Central memory CD8-positive, alpha-beta T cell (primary cell): ENCODE data around the gene NEGR1.

Experiments used
- ATAC-seq: fragments of 150-1000 bp; cut with Tn5 transposase; replicated peaks from 2 replicates; pipeline ENCODE4 v1.10.0; 2022; ENCODE audit warnings: mild to moderate bottlenecking, moderate FRiP score, moderate number of reproducible peaks; ENCODE audit not compliant: poor library complexity, severe bottlenecking; ENCODE audit errors: extremely low read depth
- DNase-seq, 2 donors: peaks; one replicate each; pipeline ENCODE4 v3.0.0; 2021; ENCODE audit warnings: low spot score in 2 of 2
- H3K27ac Mint-ChIP-seq: one replicate; pipeline ENCODE4 v1.8.0; 2022; ENCODE audit warnings: low read depth, mild to moderate bottlenecking, moderate library complexity, mixed read lengths
- H3K27me3 Mint-ChIP-seq: one replicate; pipeline ENCODE4 v1.8.0; 2022; ENCODE audit warnings: mixed read lengths
- H3K36me3 Mint-ChIP-seq: one replicate; pipeline ENCODE4 v1.8.0; 2022; ENCODE audit warnings: mild to moderate bottlenecking, moderate library complexity, mixed read lengths; ENCODE audit not compliant: insufficient read depth
- H3K4me1 Mint-ChIP-seq: one replicate; pipeline ENCODE4 v1.8.0; 2022; ENCODE audit warnings: mixed read lengths
- H3K4me3 Mint-ChIP-seq: one replicate; pipeline ENCODE4 v1.8.0; 2022; ENCODE audit warnings: mild to moderate bottlenecking, moderate library complexity, mixed read lengths
- H3K9me3 Mint-ChIP-seq: one replicate; pipeline ENCODE4 v1.8.0; 2022; ENCODE audit warnings: mixed read lengths

NEGR1 gene

DNA sequence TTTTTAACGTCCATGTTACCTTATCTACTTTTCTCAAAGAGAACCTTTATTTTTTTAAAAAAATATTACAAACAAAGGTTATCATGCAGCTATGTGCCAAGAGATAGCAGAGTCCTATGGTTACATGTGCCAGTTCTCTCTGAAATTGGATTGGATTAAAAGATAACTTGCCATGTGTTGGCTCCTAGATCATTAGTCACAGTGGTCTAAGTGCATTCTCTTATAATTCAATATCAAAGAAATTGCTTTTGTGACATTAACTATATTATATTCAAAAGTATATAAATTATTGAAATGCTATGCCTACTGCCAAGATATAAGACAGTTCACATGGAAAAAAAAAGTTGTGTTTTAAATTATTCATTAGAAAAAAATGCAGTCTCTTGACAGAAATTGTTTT, 494.2 kb downstream of the NEGR1 start:
- Mint-ChIP-seq H3K27ac (no peak overlapping the region), H3K36me3 (no peaks in the 10 kb centered on the region), H3K27me3 (no peaks in the 10 kb centered on the region), H3K9me3 (peaks cover 20% of the 10 kb centered on the region), H3K4me3 (no peak overlapping the region), H3K4me1 (no peaks in the 10 kb centered on the region)
- ATAC-seq (no peak), DNase-seq (no peak)

DNA sequence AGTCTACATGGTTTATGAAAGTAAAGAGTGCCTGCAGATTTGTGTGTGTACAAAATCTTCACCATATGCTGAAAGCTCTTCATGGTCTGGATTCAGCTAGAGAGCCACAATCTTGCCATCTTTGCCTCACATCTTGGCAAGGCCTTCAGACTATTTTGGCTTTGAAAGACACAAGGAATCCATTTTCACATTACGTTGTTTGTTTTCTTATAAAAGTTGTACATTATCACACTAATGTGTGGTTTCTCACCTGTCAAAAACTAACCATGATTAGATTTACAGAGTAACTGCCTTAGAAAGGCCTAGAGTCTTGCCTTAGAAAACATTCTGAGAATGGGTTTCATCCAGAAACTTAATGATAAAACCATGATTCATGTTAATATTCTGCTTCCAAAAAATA, 494.6 kb downstream of the NEGR1 start:
- Mint-ChIP-seq H3K36me3 (no peaks in the 10 kb centered on the region), H3K27me3 (no peaks in the 10 kb centered on the region), H3K4me3 (no peak overlapping the region), H3K9me3 (peaks cover 20% of the 10 kb centered on the region), H3K27ac (no peak overlapping the region), H3K4me1 (no peaks in the 10 kb centered on the region)
- no peak for ATAC-seq
- DNase-seq = no peak

DNA sequence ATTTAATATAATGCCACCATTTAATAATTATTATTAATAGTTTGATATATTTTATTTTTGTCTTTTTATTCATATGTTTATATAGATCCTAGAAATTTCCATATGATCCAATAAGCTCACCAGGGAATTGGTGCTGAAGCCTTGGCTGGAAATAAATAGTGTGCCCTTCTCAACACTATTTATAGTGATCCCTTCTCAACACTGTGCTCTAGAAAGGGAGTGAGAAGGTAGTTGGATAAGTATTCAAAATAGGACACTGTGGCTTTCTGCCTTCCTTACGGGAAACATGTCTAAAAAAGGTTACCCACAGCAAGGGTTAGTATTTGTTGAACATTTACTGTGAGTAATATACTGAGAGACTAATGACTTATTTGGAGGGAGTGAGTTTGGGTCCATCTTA, 496.1 kb downstream of the NEGR1 start:
- H3K27ac Mint-ChIP-seq = no peak overlapping the region
- no peaks in the 10 kb centered on the region for H3K4me1 Mint-ChIP-seq
- no peaks in the 10 kb centered on the region for H3K36me3 Mint-ChIP-seq
- H3K9me3 Mint-ChIP-seq = peaks cover 15% of the 10 kb centered on the region
- no peak for ATAC-seq
- no peak overlapping the region for H3K4me3 Mint-ChIP-seq
- no peaks in the 10 kb centered on the region for H3K27me3 Mint-ChIP-seq
- DNase-seq = no peak

DNA sequence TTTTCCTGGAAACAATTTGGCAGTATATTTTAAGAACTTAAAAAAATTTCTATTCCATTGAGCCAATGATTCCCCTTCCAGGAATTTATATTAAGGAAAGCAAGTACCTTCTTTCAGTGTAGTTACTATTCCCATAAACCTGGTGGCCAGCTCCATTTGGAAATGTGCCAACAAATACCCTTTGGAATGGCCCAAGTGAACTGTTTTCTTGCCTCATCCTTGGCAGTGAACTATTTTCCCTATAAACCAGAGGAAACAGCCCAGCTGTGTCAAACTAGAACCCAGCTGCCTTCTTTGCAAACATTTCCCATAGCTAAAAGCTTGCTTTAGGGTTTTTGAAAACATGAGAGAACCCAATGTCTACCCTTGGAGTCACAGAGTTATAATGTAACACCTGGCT, 496.9 kb downstream of the NEGR1 start:
- Mint-ChIP-seq H3K36me3 (no peaks in the 10 kb centered on the region), H3K27me3 (no peaks in the 10 kb centered on the region), H3K27ac (no peak overlapping the region), H3K9me3 (peaks cover 10% of the 10 kb centered on the region), H3K4me1 (no peaks in the 10 kb centered on the region), H3K4me3 (no peak overlapping the region)
- ATAC-seq (no peak), DNase-seq (no peak)

DNA sequence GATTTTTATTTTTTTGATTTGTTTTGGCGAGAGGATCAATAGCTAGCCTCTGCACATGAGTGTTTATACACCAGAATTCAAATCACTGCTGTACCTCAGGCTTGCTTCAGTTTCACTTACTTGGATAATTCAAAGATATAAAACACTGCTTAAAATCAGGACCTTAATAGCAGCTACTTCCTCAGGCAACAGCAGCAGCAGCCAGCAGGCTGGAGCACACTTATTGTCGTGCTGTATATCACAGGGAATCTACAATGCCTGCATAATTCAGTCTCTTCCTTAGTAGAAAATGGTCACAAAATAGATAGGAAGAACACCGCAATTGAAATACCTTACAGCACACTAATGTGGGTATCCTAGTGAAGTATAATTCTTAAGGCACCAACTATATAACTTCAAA, 497.3 kb downstream of the NEGR1 start:
- peaks cover 5% of the 10 kb centered on the region for H3K9me3 Mint-ChIP-seq
- no peaks in the 10 kb centered on the region for H3K27me3 Mint-ChIP-seq
- H3K36me3 Mint-ChIP-seq = no peaks in the 10 kb centered on the region
- H3K4me1 Mint-ChIP-seq = no peaks in the 10 kb centered on the region
- H3K27ac Mint-ChIP-seq = no peak overlapping the region
- no peak overlapping the region for H3K4me3 Mint-ChIP-seq
- no peak for ATAC-seq
- no peak for DNase-seq

DNA sequence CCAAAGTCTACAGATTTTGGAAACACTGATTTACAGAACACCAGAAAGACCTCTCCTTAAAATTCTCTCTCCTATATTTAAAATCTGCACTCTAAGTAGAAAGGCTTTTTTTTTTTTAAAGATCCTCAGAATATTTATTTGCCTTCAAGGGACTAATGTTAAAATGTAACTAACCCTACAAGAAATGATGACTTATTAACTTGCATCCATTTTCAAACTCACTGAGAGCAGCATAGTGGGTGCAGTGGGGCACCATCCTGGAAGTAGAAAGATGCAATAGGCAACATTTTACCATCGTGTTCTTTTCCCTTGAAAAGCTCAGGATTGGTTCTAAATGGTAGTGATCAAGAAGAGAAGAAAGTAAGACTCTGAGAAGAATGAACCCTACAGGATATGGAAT, 498.1 kb downstream of the NEGR1 start:
- H3K4me1 Mint-ChIP-seq = no peaks in the 10 kb centered on the region
- H3K9me3 Mint-ChIP-seq = peaks cover 5% of the 10 kb centered on the region
- no peak overlapping the region for H3K27ac Mint-ChIP-seq
- DNase-seq = no peak
- no peak overlapping the region for H3K4me3 Mint-ChIP-seq
- no peaks in the 10 kb centered on the region for H3K27me3 Mint-ChIP-seq
- no peaks in the 10 kb centered on the region for H3K36me3 Mint-ChIP-seq
- ATAC-seq = no peak

DNA sequence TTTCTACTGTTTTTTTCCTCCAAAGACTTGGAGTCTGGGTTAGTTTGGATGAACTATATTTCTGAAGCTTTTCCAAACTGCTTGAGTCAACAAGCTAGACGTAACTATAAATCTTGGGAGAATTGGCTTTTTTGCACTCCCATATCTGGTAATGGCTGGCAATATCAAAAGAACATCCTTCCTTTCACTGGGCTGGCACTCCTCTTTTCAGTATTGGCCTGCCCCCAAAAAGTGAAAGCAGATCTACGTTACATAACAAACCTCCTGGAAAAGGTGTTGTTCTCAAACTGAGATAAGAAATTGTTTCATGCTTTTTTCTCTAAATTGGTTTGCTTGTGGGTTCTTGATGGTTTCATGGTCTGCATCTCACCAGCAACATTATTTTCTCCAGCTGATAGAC, 499.3 kb downstream of the NEGR1 start:
- ATAC-seq = no peak
- no peak for DNase-seq
- Mint-ChIP-seq H3K4me3 (no peak overlapping the region), H3K9me3 (peaks cover 5% of the 10 kb centered on the region), H3K4me1 (no peaks in the 10 kb centered on the region), H3K27me3 (no peaks in the 10 kb centered on the region), H3K36me3 (no peaks in the 10 kb centered on the region), H3K27ac (no peak overlapping the region)

DNA sequence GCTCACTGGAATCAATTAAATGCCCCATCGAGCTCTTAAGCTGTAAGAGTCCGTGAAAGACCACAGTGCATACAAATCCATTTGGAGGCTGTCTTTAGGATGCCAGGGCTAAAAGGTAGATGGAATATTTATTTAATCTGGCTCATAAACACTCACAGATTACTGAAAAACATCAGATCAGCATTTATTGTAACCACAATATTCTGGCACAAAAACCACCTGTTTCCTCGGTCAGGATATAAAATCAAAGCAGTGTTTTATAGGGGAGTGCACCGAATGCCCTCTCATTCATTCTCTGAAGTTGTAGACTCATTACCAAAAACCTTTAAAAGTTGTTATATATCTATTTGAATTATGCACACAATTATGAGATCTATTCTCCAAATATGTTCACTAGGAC, 500.9 kb downstream of the NEGR1 start:
- H3K4me1 Mint-ChIP-seq = no peaks in the 10 kb centered on the region
- peaks cover 5% of the 10 kb centered on the region for H3K9me3 Mint-ChIP-seq
- H3K27ac Mint-ChIP-seq = no peak overlapping the region
- ATAC-seq (no peak), DNase-seq (no peak)
- no peaks in the 10 kb centered on the region for H3K36me3 Mint-ChIP-seq
- no peaks in the 10 kb centered on the region for H3K27me3 Mint-ChIP-seq
- H3K4me3 Mint-ChIP-seq = no peak overlapping the region

DNA sequence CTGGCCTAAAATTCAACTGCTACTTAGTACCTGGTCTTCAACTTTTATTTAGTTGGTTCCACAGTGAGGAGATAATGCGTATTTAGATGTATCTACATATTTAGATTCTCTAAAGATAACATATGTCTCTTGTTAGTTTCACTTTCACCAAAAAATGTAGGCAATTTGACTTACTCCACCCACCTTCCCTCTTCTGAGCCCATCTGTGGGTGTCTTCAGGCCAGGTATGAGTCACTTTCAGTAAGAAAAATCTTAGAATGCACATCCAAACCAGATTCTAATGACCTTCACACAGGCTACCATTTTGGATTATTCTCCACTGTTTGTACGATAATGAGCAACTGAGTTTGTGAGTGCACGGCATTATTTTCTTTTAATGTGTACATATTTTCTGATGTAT, 501.7 kb downstream of the NEGR1 start:
- H3K4me3 Mint-ChIP-seq = no peak overlapping the region
- no peaks in the 10 kb centered on the region for H3K27me3 Mint-ChIP-seq

DNA sequence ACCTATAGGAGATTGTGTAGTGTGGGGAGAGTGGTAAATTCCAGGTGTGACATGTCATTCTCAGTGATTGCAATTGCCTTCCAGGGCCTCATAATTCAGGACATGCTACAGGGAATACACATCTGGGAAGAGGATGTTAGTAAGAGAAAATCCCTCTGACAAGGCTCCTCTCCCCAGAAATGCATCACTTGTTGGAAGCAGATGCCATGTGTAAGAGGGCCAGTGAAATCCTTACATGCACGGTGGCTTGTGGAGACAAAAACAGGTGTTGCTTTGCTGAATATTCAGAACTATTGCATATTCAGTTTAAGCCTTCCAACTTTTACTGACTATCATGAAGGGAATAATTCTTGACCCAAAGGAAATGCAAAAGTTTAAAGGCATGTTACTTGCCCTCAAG, 503.4 kb downstream of the NEGR1 start:
- no peak for ATAC-seq

More for the DNA sequence above, 501.7 kb downstream of the NEGR1 start:
- ATAC-seq = no peak
- DNase-seq = no peak
- H3K4me1 Mint-ChIP-seq = no peaks in the 10 kb centered on the region
- no peaks in the 10 kb centered on the region for H3K36me3 Mint-ChIP-seq
- H3K9me3 Mint-ChIP-seq = peaks cover 5% of the 10 kb centered on the region
- H3K27ac Mint-ChIP-seq = no peak overlapping the region

DNA sequence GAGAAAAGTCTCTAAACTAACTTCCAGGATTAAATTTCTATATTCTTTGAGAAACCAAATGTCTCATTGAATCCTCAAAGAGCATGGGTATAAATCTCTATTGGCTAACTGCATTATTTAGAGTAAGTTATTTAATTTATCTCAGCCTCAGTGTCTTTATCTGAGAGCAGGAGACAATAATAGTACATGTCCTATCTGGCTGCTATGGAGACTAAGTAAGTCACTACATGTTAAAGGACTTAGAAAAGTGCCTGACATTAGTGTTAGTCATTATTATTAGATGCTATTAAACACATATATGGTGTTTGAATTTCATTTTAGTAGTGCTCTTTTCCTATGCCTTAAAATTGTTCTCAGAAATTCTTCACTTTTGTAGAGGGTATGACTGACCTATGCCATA, 505.2 kb downstream of the NEGR1 start:
- ATAC-seq (no peak), DNase-seq (no peak)
- H3K27ac Mint-ChIP-seq = no peak overlapping the region
- H3K4me1 Mint-ChIP-seq = no peaks in the 10 kb centered on the region
- H3K27me3 Mint-ChIP-seq = no peaks in the 10 kb centered on the region
- H3K9me3 Mint-ChIP-seq = no peaks in the 10 kb centered on the region
- H3K36me3 Mint-ChIP-seq = no peaks in the 10 kb centered on the region
- no peak overlapping the region for H3K4me3 Mint-ChIP-seq

More for the DNA sequence above, 503.4 kb downstream of the NEGR1 start:
- Mint-ChIP-seq H3K9me3 (peaks cover 5% of the 10 kb centered on the region), H3K27ac (no peak overlapping the region), H3K36me3 (no peaks in the 10 kb centered on the region), H3K27me3 (no peaks in the 10 kb centered on the region), H3K4me1 (no peaks in the 10 kb centered on the region), H3K4me3 (no peak overlapping the region)
- no peak for DNase-seq

DNA sequence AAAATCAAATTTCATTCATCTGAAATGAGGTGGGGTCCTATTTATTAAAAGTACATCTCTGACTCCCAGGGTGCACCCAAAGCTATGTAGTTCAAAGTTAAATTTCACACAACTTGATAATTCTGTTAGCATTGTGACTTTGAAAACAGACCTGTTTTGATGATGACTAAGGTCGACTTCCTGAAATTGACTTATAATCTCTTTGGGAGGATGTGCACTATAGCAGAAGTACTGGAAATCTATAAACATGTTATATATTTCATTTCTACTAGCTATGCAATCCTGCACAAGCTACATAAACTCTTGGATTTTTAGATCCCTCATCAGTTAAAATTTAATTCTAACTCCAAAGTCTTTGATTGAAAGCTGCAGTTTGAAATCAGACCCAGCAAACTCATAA, 507.6 kb downstream of the NEGR1 start:
- Mint-ChIP-seq H3K4me3 (no peak overlapping the region), H3K27ac (no peak overlapping the region), H3K27me3 (no peaks in the 10 kb centered on the region)

DNA sequence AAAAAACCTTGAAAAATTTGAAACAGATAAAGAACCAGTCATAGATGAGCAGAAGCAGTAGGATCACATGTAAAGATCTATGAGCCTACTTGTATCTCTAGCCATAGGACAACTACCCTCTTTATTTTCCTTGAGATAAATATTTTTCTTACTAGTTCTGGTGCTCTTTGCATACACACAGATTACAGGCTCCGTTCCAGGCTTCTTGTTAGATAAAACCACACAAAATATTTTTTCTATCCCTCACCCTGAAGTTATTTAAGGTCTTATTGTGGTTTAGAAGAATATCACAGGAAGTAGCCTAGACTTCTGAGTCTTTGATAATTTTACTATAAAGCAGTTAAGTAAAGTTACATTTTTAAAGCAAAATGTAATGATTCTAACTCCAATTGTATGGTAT, 512.2 kb downstream of the NEGR1 start:
- no peak overlapping the region for H3K27ac Mint-ChIP-seq
- no peak for ATAC-seq
- no peaks in the 10 kb centered on the region for H3K27me3 Mint-ChIP-seq
- no peak for DNase-seq
- no peaks in the 10 kb centered on the region for H3K36me3 Mint-ChIP-seq
- H3K4me1 Mint-ChIP-seq = no peaks in the 10 kb centered on the region
- H3K9me3 Mint-ChIP-seq = peaks cover 11% of the 10 kb centered on the region
- H3K4me3 Mint-ChIP-seq = no peak overlapping the region

More for the DNA sequence above, 507.6 kb downstream of the NEGR1 start:
- H3K9me3 Mint-ChIP-seq = no peaks in the 10 kb centered on the region
- H3K36me3 Mint-ChIP-seq = no peaks in the 10 kb centered on the region
- H3K4me1 Mint-ChIP-seq = no peaks in the 10 kb centered on the region
- ATAC-seq = no peak
- DNase-seq = no peak

DNA sequence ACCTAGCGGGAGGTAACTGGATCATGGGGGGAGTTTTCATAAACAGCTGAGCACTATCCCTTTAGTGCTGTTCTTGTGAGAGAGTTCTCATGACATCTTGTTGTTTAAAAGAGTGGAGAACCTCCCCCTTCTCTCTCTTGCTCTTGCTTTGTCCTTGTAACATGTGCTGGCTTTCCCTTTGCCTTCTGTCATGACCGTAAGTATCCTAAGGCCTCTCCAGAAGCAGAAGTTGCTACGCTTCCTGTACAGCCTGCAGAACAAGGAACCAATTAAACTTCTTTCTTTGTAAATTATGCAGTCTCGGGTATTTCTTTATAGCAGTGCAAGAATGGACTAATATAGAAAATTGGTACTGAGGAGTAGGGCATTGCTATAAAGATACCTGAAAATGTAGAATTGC, 515.6 kb downstream of the NEGR1 start:
- H3K27ac Mint-ChIP-seq = no peak overlapping the region
- no peak for DNase-seq
- H3K9me3 Mint-ChIP-seq = peaks cover 22% of the 10 kb centered on the region
- no peaks in the 10 kb centered on the region for H3K4me1 Mint-ChIP-seq
- H3K27me3 Mint-ChIP-seq = no peaks in the 10 kb centered on the region
- H3K36me3 Mint-ChIP-seq = no peaks in the 10 kb centered on the region
- no peak overlapping the region for H3K4me3 Mint-ChIP-seq
- no peak for ATAC-seq
